Ovary (tissue), 9 donors: ENCODE measurements around the gene PYY. TPM values are rescaled to one million over a fixed set of nuclear protein-coding genes. Genes with fewer than 3 reads are reported as not detected.

ENCODE experiments used
- DNase-seq, 5 donors: peaks; one replicate each; pipeline ENCODE4 v3.0.0-alpha.2; 2019 to 2020
- H3K27ac ChIP-seq, 2 donors: fragments of 200-600 bp; one replicate each; pipeline versions ENCODE4 v1.5.1 to v1.8.0; 2019 to 2022
- H3K27me3 ChIP-seq: fragments of 200-600 bp; one replicate; pipeline ENCODE4 v1.8.0; 2022
- H3K36me3 ChIP-seq: fragments of 200-600 bp; sonication (generic); one replicate; pipeline ENCODE4 v1.5.1; 2019
- H3K4me1 ChIP-seq: one replicate; pipeline ENCODE4 v1.8.1; 2013; ENCODE audit warnings: mild to moderate bottlenecking, moderate library complexity; ENCODE audit not compliant: insufficient read depth
- H3K4me3 ChIP-seq: fragments of 200-600 bp; sonication (generic); one replicate; pipeline ENCODE4 v1.5.1; 2017
- H3K9me3 ChIP-seq, 2 donors: fragments of 200-600 bp in 1 of 2; sonication (generic) in 1 of 2; one replicate each; pipeline versions ENCODE4 v1.5.1 to v1.8.1; 2013 to 2019; ENCODE audit warnings: mild to moderate bottlenecking in 1 of 2, moderate library complexity in 1 of 2
- EP300 ChIP-seq: sonication (generic); formaldehyde crosslinking; IDR thresholded peaks from one replicate; pipeline ENCODE4 v1.6.1; 2017; ENCODE audit warnings: antibody characterized with exemption
- POLR2A ChIP-seq: fragments of 450-650 bp; IDR thresholded peaks from one replicate; pipeline ENCODE4 v1.6.1; 2017; ENCODE audit warnings: antibody characterized with exemption, mild to moderate bottlenecking, moderate library complexity
- WGBS, 3 donors: extraction: QIAGEN DNeasy Blood & Tissue Kit in 1 of 3; methylation state at CpG; one replicate each; pipeline versions ENCODE4 v1.1.5 to v1.1.7; 2013 to 2017; 5-methylcytosine and 5-hydroxymethylcytosine counted together
- intact Hi-C, 4 donors: fragments of 100-400 bp; cut with DNase I; formaldehyde crosslinking; loops; one replicate each; pipeline versions ENCODE4 v1.11.0 to v1.15.1; 2022 to 2023
- polyA plus RNA-seq, 2 donors: library from polyadenylated mRNA; stranded (reverse); fragments of 200-250 nt in 1 of 2; fragments of 350-450 nt in 1 of 2; fragmentation: Illumina TruSeq in 1 of 2; extraction: RNeasy Lipid Tissue Mini Kit (QIAGEN cat#74804) in 1 of 2; gene quantifications; one replicate each; pipeline ENCODE4 v1.2.3, GENCODE V29; 2013 to 2014
- total RNA-seq, 7 donors: library from RNA; depleted of rRNA in 2 of 7; stranded (reverse); fragments of >200 nt in 2 of 7; fragmentation: NEBNext Ultra II Directional in 3 of 7; extraction: Animal tissue kit (Norgen Biotek cat#: 25700) in 3 of 7; gene quantifications; one replicate each; pipeline versions ENCODE4 v1.1.0 to v1.2.4, GENCODE V29; 2016 to 2023
- TF ChIP-seq, protein P1 (sequence below), 3 donors: fragments of 450-650 bp in 2 of 3; fragments of 200-600 bp in 1 of 3; IDR thresholded peaks; one replicate each; pipeline versions ENCODE4 v1.5.1 to v1.8.0; 2016 to 2022; ENCODE audit warnings: antibody characterized with exemption in 3 of 3, mild to moderate bottlenecking in 1 of 3
- donor health status: DM: no; HTN: no; CAD: no; lungs with moderate emphysema.
- donor health status: DM: no; HTN: no; CAD: no.
- donor health status: Bipolar disorder and iron deficiency.
- donor health status: DM: yes; HTN: yes; CAD: no.
- donor health status: DM: no; HTN: no; CAD: no.
- donor health status: DM: yes; HTN: yes; CAD: no.

The PYY gene
- total and polyA plus RNA-seq, 9 donors = 0.18 to 1.1 (median 0.69) TPM; not detected in 6

DNA sequence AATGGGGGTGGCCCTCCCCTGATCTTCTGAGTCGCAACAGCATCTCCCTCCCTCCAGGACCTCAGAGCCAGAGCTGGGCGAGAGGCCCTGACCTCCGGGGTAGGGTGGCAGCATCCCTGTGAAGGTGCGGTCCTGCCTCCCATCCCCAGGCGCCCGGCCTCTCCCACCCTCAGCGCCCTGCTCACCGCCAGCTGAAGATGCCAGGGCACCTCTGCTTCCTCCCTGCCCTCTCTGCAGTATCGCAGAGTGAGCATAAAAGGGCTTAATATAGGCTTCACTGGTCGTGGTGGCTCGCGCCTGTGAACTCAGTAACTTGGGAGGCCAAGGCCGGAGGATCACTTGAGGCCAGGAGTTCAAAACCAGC, 35.7 kb downstream of the PYY start:
- no peak overlapping the region for H3K4me3 ChIP-seq
- H3K36me3 ChIP-seq = no peaks in the 10 kb centered on the region
- DNase-seq = no peak
- H3K9me3 ChIP-seq = no peaks in the 10 kb centered on the region
- no peaks in the 10 kb centered on the region for H3K4me1 ChIP-seq
- H3K27ac ChIP-seq = no peak overlapping the region
- H3K27me3 ChIP-seq = no peaks in the 10 kb centered on the region
- no peak for TF ChIP-seq EP300
- TF ChIP-seq, protein P1, sequence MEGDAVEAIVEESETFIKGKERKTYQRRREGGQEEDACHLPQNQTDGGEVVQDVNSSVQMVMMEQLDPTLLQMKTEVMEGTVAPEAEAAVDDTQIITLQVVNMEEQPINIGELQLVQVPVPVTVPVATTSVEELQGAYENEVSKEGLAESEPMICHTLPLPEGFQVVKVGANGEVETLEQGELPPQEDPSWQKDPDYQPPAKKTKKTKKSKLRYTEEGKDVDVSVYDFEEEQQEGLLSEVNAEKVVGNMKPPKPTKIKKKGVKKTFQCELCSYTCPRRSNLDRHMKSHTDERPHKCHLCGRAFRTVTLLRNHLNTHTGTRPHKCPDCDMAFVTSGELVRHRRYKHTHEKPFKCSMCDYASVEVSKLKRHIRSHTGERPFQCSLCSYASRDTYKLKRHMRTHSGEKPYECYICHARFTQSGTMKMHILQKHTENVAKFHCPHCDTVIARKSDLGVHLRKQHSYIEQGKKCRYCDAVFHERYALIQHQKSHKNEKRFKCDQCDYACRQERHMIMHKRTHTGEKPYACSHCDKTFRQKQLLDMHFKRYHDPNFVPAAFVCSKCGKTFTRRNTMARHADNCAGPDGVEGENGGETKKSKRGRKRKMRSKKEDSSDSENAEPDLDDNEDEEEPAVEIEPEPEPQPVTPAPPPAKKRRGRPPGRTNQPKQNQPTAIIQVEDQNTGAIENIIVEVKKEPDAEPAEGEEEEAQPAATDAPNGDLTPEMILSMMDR (IDR thresholded peaks at IDR 0.05) = no peak
- no peak for TF ChIP-seq POLR2A
- intact Hi-C loops = no loop called here
- 52 to 67% (median 65%) methylated on average over 13 of the region's 13 CpGs for WGBS, 3 donors

DNA sequence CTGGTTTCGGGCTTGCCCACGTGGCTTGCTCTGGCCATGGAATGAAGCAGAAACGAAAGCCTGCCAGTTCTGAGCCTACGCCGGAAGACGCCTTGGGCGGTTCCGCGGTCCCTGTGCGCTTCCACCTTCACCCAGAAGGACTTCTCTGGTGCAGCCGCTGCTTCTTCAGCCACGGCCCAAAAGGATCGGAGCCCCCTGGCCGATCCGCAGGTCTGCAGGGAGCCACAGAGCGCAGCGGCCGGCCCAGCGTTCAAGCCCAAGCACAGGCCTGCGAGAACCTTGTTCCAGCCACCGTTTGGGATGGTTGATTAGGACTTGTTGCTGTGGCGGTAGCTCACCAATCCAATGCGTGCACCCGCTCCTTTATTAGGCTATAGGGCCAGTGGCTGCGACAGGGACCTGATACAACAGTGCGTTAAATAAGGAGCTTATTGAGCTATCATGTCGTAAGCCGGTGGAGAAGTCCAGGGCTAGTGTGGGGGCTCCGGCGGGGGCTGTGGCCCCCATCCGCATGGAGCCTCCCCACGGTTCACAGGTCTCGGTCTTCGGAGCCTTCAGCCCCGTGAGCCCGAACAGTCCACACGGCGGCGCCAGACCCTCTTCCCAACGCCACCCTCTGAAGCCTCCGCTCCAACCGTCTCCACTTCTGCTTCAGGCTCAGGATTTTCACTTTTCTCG, 36.3 kb downstream of the PYY start:
- peak in 1 of 5 donors; percentile 59 for DNase-seq
- TF ChIP-seq EP300 = no peak
- TF ChIP-seq, protein P1 (IDR thresholded peaks at IDR 0.05) = no peak
- TF ChIP-seq POLR2A = no peak
- intact Hi-C loops = no loop called here
- Histone ChIP-seq H3K9me3 (no peaks in the 10 kb centered on the region), H3K27ac (no peak overlapping the region), H3K27me3 (no peaks in the 10 kb centered on the region), H3K36me3 (no peaks in the 10 kb centered on the region), H3K4me1 (no peaks in the 10 kb centered on the region), H3K4me3 (no peak overlapping the region)
- WGBS, 3 donors = 9 to 21% (median 15%) methylated on average over 41 to 43 of the region's 43 CpGs

DNA sequence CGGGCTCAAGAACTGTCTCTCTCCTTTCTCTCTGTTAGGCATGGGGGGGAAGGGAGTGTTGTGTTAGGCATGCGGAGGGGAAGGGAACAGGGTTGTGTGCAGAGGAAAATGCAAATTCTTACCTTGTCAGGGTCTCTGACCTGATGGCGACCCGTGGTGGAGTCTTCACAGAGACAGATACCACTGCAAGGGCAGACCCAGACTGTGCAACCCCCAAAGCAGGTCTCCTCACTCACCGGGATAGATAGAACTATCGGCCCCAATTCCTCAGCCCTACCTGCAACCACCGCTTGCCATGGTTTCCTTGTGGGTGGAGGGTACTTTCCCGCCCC, 36.8 kb downstream of the PYY start:
- Histone ChIP-seq H3K27ac (no peak overlapping the region), H3K36me3 (no peaks in the 10 kb centered on the region), H3K4me1 (no peaks in the 10 kb centered on the region), H3K4me3 (no peak overlapping the region), H3K27me3 (no peaks in the 10 kb centered on the region), H3K9me3 (no peaks in the 10 kb centered on the region)
- TF ChIP-seq POLR2A (no peak), EP300 (no peak)
- TF ChIP-seq, protein P1 (IDR thresholded peaks at IDR 0.05) = no peak
- DNase-seq = no peak
- intact Hi-C loops = no loop called here
- 67 to 76% (median 73%) methylated on average over 8 of the region's 8 CpGs for WGBS, 3 donors

DNA sequence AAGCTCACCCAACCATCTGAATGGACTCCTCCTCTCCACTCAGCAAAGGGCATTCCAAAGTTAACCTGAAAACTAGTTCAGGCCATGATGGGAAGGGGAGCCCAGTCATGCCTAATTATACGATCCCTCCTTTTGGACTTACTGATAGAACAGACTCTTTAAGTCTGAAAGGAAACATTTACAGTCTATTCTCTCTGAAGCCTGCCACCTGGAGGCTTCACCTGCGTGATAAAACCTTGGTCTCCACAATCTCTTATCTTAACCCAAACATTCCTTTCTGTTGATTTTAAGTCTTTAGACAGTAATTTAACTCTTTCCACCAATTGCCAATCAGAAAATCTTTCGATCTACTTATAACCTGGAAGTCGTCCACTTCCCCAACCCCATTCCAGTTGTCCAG, 37.4 kb downstream of the PYY start:
- TF ChIP-seq, protein P1 (IDR thresholded peaks at IDR 0.05) = no peak
- no peak for TF ChIP-seq POLR2A
- no peak for TF ChIP-seq EP300
- Histone ChIP-seq H3K27ac (no peak overlapping the region), H3K4me3 (no peak overlapping the region), H3K9me3 (no peaks in the 10 kb centered on the region), H3K36me3 (no peaks in the 10 kb centered on the region), H3K4me1 (no peaks in the 10 kb centered on the region), H3K27me3 (no peaks in the 10 kb centered on the region)
- intact Hi-C loops = no loop called here
- WGBS, 3 donors = 66 to 88% (median 75%) methylated on average over 4 of the region's 4 CpGs
- no peak for DNase-seq
